Endothelial cell of coronary artery (primary cell): Measurements from ENCODE around the gene USP31. TPM values are rescaled to one million over a fixed set of nuclear protein-coding genes. Genes with fewer than 3 reads are reported as not detected.

Experiments used
- total RNA-seq: library from RNA; depleted of rRNA; stranded (reverse); fragments of >200 nt; gene quantifications from 2 replicates; pipeline ENCODE4 v1.2.3, GENCODE V29; 2014

USP31 gene, protein sequence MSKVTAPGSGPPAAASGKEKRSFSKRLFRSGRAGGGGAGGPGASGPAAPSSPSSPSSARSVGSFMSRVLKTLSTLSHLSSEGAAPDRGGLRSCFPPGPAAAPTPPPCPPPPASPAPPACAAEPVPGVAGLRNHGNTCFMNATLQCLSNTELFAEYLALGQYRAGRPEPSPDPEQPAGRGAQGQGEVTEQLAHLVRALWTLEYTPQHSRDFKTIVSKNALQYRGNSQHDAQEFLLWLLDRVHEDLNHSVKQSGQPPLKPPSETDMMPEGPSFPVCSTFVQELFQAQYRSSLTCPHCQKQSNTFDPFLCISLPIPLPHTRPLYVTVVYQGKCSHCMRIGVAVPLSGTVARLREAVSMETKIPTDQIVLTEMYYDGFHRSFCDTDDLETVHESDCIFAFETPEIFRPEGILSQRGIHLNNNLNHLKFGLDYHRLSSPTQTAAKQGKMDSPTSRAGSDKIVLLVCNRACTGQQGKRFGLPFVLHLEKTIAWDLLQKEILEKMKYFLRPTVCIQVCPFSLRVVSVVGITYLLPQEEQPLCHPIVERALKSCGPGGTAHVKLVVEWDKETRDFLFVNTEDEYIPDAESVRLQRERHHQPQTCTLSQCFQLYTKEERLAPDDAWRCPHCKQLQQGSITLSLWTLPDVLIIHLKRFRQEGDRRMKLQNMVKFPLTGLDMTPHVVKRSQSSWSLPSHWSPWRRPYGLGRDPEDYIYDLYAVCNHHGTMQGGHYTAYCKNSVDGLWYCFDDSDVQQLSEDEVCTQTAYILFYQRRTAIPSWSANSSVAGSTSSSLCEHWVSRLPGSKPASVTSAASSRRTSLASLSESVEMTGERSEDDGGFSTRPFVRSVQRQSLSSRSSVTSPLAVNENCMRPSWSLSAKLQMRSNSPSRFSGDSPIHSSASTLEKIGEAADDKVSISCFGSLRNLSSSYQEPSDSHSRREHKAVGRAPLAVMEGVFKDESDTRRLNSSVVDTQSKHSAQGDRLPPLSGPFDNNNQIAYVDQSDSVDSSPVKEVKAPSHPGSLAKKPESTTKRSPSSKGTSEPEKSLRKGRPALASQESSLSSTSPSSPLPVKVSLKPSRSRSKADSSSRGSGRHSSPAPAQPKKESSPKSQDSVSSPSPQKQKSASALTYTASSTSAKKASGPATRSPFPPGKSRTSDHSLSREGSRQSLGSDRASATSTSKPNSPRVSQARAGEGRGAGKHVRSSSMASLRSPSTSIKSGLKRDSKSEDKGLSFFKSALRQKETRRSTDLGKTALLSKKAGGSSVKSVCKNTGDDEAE (N-terminal part only)
- total RNA-seq = 10.8 and 17.7 TPM in 2 replicates

DNA sequence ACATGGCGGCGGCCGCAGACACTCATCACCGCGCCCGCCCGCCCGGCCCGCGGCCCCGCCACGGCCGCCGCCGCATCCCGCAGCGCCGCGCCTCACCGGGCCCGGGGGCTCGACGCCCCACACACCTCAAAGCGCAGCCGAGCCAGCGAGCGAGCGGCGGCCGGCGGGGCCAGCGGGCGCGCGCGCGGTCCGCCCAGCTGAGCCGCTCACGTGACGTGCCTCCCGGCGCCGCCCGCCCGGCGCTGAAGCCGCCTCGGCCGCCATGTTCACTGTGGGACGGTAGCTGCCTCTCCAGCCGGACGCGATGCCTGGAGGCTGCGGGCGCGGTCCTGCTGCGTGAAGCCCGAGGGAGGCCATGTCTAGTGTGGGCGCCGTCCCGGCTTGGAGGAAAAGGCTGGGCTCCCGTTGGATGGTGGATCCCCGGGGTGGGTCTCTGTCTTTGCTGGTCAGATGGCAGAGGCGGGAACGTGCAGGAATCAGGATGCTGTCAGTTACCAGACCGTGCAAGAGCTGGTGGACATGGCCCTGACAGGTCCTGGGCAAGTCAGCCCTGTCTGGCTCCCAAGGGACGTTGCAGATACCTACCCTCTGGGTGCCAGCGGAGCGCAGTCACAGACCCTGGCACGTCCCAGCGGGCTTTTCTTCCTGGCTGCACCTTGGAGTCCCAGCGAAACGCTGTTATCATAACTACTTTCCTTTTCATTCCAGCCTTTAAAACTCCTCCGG, at the start of gene USP31:
Gene USP31 (minus strand): TSS at position 186 of the 726 bp plus-strand sequence. CDS start 182 bp downstream, at position 4.

DNA sequence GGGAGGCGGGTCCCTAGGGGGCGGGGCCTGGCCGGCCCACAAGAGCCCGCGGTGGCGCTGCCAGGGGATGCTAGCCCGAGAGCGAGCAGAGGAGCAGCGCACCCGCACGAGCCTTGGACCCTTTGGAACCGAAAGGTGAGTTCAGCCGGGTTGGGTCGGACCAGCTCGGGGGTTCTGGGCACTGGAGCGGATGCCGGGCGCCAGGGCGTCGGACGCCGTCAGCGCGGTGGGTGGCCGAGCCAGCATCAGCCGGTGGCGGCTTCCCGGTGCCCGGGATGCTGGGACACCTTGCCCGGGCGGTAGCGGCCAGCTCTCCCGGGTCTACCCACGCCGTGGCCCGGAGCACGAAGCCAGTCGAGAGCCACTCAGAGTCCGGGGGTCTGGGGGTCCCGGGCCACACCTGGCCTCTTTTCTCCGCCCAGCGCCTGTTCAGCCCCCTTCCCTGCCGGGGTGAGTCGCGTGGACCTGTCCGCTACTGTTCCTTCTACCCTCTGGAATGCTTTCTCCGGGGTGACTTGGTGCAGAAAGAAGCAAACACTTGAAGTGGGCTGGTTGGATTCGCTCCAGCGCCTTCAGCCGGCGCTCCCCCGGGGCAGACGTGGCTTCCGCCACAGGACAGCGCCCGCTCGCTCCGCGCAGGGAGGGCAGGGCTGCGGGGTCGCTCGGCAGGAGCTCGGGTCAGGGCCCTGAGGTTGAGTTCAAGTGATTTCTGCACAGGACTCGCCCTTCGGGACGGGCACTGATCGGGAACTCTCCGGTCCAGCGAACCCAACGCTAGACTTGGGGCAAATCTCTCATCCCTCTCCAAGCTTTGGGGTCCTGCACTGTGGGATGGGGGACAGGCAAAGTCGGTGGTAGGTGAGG, 33.7 kb upstream of the USP31 start, which contains the start of gene SCNN1G:
Gene SCNN1G (plus strand): TSS at position 67 of the 864 bp plus-strand sequence. CDS start 3,527 bp downstream, outside the sequence.

Other genes starting within 250 kb of the USP31 start
- not detected in 2 replicates for gene SCNN1G, start 33.3 kb upstream of the USP31 start, total RNA-seq
- under 0.01 TPM in 1 of 2 replicates, not detected in the other for gene SCNN1B, start 152.8 kb upstream of the USP31 start, total RNA-seq